Measurements from ENCODE around the gene SCP2.

Gene SCP2

DNA sequence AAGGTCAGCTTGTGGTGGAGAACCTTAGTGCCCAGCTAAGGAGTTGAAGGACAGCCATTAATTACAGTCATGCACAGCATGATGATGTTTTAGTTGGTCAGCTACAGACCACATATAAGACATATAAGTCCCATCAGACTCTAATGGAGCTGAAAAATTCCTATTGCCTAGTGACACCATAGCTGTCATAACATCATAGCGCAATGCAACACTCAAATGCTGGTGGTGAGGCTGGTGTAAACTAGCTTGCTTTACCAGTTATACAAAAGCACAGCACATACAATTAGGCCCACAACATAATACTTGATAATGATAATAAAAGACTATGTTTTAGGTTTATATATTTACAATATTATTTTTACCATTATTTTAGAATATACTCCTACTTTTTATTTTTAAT lies 9.5 kb upstream of the SCP2 start:
- H2AFZ ChIP-seq (ENCODE audit: low read depth, low read length, severe bottlenecking): no peak overlapping the region
- no peak overlapping the region for H3K4me3 ChIP-seq (ENCODE audit: insufficient read depth, low read length, poor library complexity, severe bottlenecking)
- no peaks in the 10 kb centered on the region for H3K9me2 ChIP-seq (replicated peaks; ENCODE audit: insufficient read depth, low read length)
- no peak for TF ChIP-seq EZH2phosphoT487 (conservative IDR thresholded peaks at IDR 0.05; ENCODE audit: low read length)
- TF ChIP-seq, protein P1, sequence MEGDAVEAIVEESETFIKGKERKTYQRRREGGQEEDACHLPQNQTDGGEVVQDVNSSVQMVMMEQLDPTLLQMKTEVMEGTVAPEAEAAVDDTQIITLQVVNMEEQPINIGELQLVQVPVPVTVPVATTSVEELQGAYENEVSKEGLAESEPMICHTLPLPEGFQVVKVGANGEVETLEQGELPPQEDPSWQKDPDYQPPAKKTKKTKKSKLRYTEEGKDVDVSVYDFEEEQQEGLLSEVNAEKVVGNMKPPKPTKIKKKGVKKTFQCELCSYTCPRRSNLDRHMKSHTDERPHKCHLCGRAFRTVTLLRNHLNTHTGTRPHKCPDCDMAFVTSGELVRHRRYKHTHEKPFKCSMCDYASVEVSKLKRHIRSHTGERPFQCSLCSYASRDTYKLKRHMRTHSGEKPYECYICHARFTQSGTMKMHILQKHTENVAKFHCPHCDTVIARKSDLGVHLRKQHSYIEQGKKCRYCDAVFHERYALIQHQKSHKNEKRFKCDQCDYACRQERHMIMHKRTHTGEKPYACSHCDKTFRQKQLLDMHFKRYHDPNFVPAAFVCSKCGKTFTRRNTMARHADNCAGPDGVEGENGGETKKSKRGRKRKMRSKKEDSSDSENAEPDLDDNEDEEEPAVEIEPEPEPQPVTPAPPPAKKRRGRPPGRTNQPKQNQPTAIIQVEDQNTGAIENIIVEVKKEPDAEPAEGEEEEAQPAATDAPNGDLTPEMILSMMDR (IDR thresholded peaks at IDR 0.05; ENCODE audit: insufficient read depth, low read length, poor library complexity, severe bottlenecking): no peak
- H3K27me3 ChIP-seq (ENCODE audit: low read length): no peaks in the 10 kb centered on the region
- H3K79me2 ChIP-seq (ENCODE audit: insufficient read depth, low read length): no peaks in the 10 kb centered on the region
- no peak overlapping the region for H3K4me2 ChIP-seq (ENCODE audit: low read depth, low read length, poor library complexity, severe bottlenecking)
- no peak overlapping the region for H3K27ac ChIP-seq (ENCODE audit: low read depth, low read length)
- H3F3A ChIP-seq (ENCODE audit: insufficient read depth): no peaks in the 10 kb centered on the region
- no peaks in the 10 kb centered on the region for H3K36me3 ChIP-seq (ENCODE audit: low read length)
- H3K9me3 ChIP-seq (ENCODE audit: insufficient read depth, low read length): no peaks in the 10 kb centered on the region
- no peaks in the 10 kb centered on the region for H4K20me1 ChIP-seq (ENCODE audit: low read depth, low read length)
- no peak overlapping the region for H3K9ac ChIP-seq (ENCODE audit: low read length)

DNA sequence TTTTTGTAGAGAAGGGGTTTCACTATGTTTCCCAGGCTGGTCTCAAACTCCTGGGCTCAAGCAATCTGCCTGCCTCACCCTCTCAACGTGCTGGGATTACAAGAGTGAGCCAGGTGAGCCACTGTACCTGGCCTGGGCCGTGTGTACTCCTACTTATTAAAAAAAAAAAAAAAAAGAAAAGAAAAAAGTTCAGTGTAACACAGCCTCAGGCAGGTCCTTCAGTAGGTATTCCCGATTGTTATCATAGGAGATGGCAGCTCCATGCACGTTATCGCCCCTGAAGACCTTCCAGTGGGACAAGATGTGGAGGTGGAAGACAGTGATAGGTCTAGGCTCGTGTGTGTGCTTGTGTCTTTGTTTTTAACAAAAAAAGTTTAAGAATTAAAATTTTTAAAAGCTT lies 8.9 kb upstream of the SCP2 start:
- no peaks in the 10 kb centered on the region for H3K27me3 ChIP-seq (ENCODE audit: low read length)
- H3K36me3 ChIP-seq (ENCODE audit: low read length): no peaks in the 10 kb centered on the region
- no peaks in the 10 kb centered on the region for H4K20me1 ChIP-seq (ENCODE audit: low read depth, low read length)
- H3K9ac ChIP-seq (ENCODE audit: low read length): no peak overlapping the region
- no peaks in the 10 kb centered on the region for H3K9me3 ChIP-seq (ENCODE audit: insufficient read depth, low read length)
- no peaks in the 10 kb centered on the region for H3K79me2 ChIP-seq (ENCODE audit: insufficient read depth, low read length)
- H3K27ac ChIP-seq (ENCODE audit: low read depth, low read length): no peak overlapping the region
- no peaks in the 10 kb centered on the region for H3F3A ChIP-seq (ENCODE audit: insufficient read depth)
- TF ChIP-seq, protein P1 (IDR thresholded peaks at IDR 0.05; ENCODE audit: insufficient read depth, low read length, poor library complexity, severe bottlenecking): no peak
- no peak for TF ChIP-seq EZH2phosphoT487 (conservative IDR thresholded peaks at IDR 0.05; ENCODE audit: low read length)
- no peak overlapping the region for H3K4me3 ChIP-seq (ENCODE audit: insufficient read depth, low read length, poor library complexity, severe bottlenecking)
- H2AFZ ChIP-seq (ENCODE audit: low read depth, low read length, severe bottlenecking): no peak overlapping the region
- no peak overlapping the region for H3K4me2 ChIP-seq (ENCODE audit: low read depth, low read length, poor library complexity, severe bottlenecking)
- no peaks in the 10 kb centered on the region for H3K9me2 ChIP-seq (replicated peaks; ENCODE audit: insufficient read depth, low read length)

DNA sequence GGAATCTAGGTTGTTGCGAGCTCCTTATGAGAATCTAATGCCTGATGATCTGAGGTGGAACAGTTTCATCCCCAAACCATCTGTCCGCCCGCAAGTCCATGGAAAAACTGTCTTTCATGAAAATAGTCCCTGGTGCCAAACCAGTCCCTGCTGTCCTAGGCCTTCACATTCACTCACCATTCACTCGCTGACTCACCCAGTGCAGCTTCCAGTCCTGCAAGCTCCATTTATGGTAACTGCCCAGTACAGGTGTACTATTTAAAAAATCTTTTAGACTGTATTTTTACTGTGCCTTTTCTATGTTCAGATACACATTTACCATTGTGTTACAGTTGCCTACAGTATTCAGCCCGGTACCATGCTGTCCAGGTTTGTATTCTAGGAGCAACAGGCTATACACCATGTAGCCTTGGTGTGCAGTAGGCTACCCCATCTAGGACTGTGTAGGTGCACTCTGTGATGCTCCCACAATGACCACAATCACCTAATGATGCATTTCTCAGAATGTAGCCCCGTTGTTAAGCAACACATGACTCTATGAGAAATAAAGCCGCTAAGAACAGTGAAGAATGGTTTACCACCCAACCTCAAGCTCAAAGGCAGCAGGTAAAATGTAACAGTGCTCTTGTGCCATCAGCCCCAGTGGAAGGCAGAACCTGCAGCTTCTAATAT lies 7.9 kb upstream of the SCP2 start:
- Histone ChIP-seq H3K79me2 (ENCODE audit: insufficient read depth, low read length) (no peaks in the 10 kb centered on the region), H3K9me2 (replicated peaks; ENCODE audit: insufficient read depth, low read length) (no peaks in the 10 kb centered on the region), H3K9me3 (ENCODE audit: insufficient read depth, low read length) (no peaks in the 10 kb centered on the region), H3K4me3 (ENCODE audit: insufficient read depth, low read length, poor library complexity, severe bottlenecking) (no peak overlapping the region), H2AFZ (ENCODE audit: low read depth, low read length, severe bottlenecking) (no peak overlapping the region), H4K20me1 (ENCODE audit: low read depth, low read length) (no peaks in the 10 kb centered on the region), H3K27ac (ENCODE audit: low read depth, low read length) (no peak overlapping the region), H3K36me3 (ENCODE audit: low read length) (no peaks in the 10 kb centered on the region), H3K9ac (ENCODE audit: low read length) (no peak overlapping the region), H3F3A (ENCODE audit: insufficient read depth) (no peaks in the 10 kb centered on the region), H3K4me2 (ENCODE audit: low read depth, low read length, poor library complexity, severe bottlenecking) (no peak overlapping the region), H3K27me3 (ENCODE audit: low read length) (no peaks in the 10 kb centered on the region)
- TF ChIP-seq EZH2phosphoT487 (conservative IDR thresholded peaks at IDR 0.05; ENCODE audit: low read length): no peak
- TF ChIP-seq, protein P1 (IDR thresholded peaks at IDR 0.05; ENCODE audit: insufficient read depth, low read length, poor library complexity, severe bottlenecking): no peak
